HepG2 (cell line): ENCODE measurements around the gene CDC123. TPM values are rescaled to one million over a fixed set of nuclear protein-coding genes. Genes with fewer than 3 reads are reported as not detected.
A peak's percentile ranks its signal among the peaks of the same experiment; 100 is the strongest.

Experiments used
- MAFG ChIP-seq: sonication (generic); formaldehyde crosslinking; IDR thresholded peaks from 2 replicates; pipeline ENCODE4 v1.5.1; 2020; ENCODE audit warnings: mild to moderate bottlenecking, missing genetic modification reagents
- POGZ ChIP-seq: sonication (generic); formaldehyde crosslinking; IDR thresholded peaks from 2 replicates; pipeline ENCODE4 v1.4.0; 2020; ENCODE audit warnings: mild to moderate bottlenecking, missing genetic modification reagents
- PRMT3 ChIP-seq: sonication (generic); formaldehyde crosslinking; IDR thresholded peaks from 2 replicates; pipeline ENCODE4 v1.8.1; 2022; ENCODE audit warnings: low read depth, mild to moderate bottlenecking, moderate library complexity, missing genetic modification reagents, borderline replicate concordance
- SALL1 ChIP-seq: sonication (generic); formaldehyde crosslinking; IDR thresholded peaks from 2 replicates; pipeline ENCODE4 v1.8.0; 2022; ENCODE audit warnings: mild to moderate bottlenecking, missing genetic modification reagents
- TBL1XR1 ChIP-seq: fragments of 150-350 bp; IDR thresholded peaks from 2 replicates; pipeline ENCODE4 v1.6.1; 2014; ENCODE audit warnings: borderline replicate concordance, low read length; ENCODE audit not compliant: partially characterized antibody
- ZNF430 ChIP-seq: sonication (generic); formaldehyde crosslinking; IDR thresholded peaks from 2 replicates; pipeline ENCODE4 v1.9.0; 2021; ENCODE audit warnings: mild to moderate bottlenecking, missing genetic modification reagents
- ZNF496 ChIP-seq: sonication (generic); formaldehyde crosslinking; IDR thresholded peaks from 2 replicates; pipeline ENCODE4 v1.8.1; 2023; ENCODE audit warnings: mild to moderate bottlenecking, moderate library complexity, missing genetic modification reagents; ENCODE audit not compliant: insufficient replicate concordance
- ZNF614 ChIP-seq: IDR thresholded peaks from 2 replicates; pipeline ENCODE4 v1.6.1; 2018; ENCODE audit warnings: missing biosample characterization, missing genetic modification reagents, inconsistent platforms, borderline replicate concordance
- polyA plus RNA-seq, 8 experiments: library from polyadenylated mRNA; depleted of rRNA in 3 of 8; stranded (reverse) in 7 of 8; unstranded in 1 of 8; fragments of >200 nt; fragmentation: Illumina TruSeq in 4 of 8; extraction: Trizol in 4 of 8; gene quantifications; 2 replicates each; pipeline versions ENCODE4 v1.2.1 to v1.2.3, GENCODE V29; 2011 to 2016; ENCODE audit warnings: low read depth in 4 of 8, missing spikeins in 1 of 8, mixed read lengths in 1 of 8; ENCODE audit not compliant: insufficient read depth in 1 of 8
- total RNA-seq, 5 experiments: library from RNA; depleted of rRNA; stranded (reverse); fragments of >200 nt; fragmentation: Illumina TruSeq; extraction: Trizol; gene quantifications; 2 replicates each; pipeline ENCODE4 v1.2.3, GENCODE V29; 2016; ENCODE audit warnings: low read depth in 1 of 5
- TF ChIP-seq, protein P1 (sequence below): sonication (generic); IDR thresholded peaks from 2 replicates; pipeline ENCODE4 v1.6.1; 2016; ENCODE audit warnings: low read depth, borderline replicate concordance
- TF ChIP-seq, protein P2 (sequence below): IDR thresholded peaks from 2 replicates; pipeline ENCODE4 v1.6.1; 2016; ENCODE audit warnings: low read depth, borderline replicate concordance
- TF ChIP-seq, protein P3 (sequence below): IDR thresholded peaks from 2 replicates; pipeline ENCODE4 v1.6.1; 2016; ENCODE audit warnings: mild to moderate bottlenecking, missing biosample characterization, missing genetic modification reagents
- TF ChIP-seq, protein P4 (sequence below): sonication (generic); formaldehyde crosslinking; IDR thresholded peaks from 2 replicates; pipeline ENCODE4 v1.4.0; 2020; ENCODE audit warnings: missing genetic modification reagents
- TF ChIP-seq, protein P5 (sequence below): sonication (generic); formaldehyde crosslinking; IDR thresholded peaks from 2 replicates; pipeline ENCODE4 v1.4.0; 2020; ENCODE audit warnings: missing genetic modification reagents
- TF ChIP-seq, protein P6 (sequence below): sonication (generic); formaldehyde crosslinking; IDR thresholded peaks from 2 replicates; pipeline ENCODE4 v1.5.1; 2020; ENCODE audit warnings: missing genetic modification reagents, mild to moderate bottlenecking, borderline replicate concordance

Gene CDC123
- total and polyA plus RNA-seq, 2 of the 13 experiments (the other 11 are each of a cell fraction or from before 2014, with no cell fraction given) = 63.3 to 153 TPM

DNA sequence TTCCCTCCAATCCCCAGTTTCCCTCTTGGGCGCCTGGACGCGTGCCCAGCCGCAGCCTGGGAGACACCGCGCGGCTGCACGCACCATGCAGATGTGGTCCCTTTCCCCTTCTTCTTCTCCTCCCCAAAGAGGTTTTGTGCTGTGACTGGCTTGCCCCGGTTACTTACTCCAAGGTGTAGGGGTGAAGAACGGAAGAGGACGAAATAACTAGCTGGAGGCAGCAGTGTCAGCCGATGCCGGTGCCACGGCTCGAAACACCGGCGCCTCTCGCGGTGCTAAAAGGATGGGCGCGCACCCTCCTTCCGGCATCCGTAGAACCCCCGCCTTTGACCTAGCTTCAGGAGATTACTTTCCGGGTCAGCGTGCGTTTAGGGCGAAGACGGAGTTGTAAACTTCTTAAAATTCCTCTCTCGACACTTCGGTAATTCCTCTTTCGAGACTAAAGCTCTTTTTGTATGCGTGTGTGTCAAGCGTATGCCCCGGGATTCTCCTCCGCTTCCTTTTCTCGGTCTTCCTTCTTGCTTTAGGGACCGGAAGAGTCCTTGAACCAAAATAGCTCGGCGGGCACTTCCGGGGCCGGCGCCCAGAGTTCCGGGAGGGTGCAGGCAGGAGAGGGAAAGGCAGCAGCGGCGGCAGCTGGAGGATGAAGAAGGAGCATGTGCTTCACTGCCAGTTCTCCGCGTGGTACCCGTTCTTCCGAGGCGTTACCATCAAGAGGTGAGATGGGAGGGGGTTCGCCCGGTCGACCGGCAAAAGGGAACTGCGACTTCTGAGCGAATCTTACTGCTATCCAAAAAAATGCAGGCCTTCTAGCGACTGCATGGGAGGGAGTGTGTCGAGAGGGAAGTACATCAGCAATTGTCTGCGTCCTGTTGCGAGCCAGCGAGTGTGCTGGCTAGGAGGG lies at the start of gene CDC123, which contains the start of gene NUDT5 (continued):
- TF ChIP-seq, protein P1, sequence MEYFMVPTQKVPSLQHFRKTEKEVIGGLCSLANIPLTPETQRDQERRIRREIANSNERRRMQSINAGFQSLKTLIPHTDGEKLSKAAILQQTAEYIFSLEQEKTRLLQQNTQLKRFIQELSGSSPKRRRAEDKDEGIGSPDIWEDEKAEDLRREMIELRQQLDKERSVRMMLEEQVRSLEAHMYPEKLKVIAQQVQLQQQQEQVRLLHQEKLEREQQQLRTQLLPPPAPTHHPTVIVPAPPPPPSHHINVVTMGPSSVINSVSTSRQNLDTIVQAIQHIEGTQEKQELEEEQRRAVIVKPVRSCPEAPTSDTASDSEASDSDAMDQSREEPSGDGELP = peak; percentile 41; the same call in 1 of the 2 replicates
- TF ChIP-seq POGZ (CRISPR knock-in tag) = peak; percentile 81
- peak; percentile 64; the same call in 1 of the 2 replicates for TF ChIP-seq PRMT3 (CRISPR knock-in tag)
- TF ChIP-seq, protein P2, sequence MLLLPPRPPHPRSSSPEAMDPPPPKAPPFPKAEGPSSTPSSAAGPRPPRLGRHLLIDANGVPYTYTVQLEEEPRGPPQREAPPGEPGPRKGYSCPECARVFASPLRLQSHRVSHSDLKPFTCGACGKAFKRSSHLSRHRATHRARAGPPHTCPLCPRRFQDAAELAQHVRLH (CRISPR knock-in tag) = peak; percentile 27; the same call in 1 of the 2 replicates
- TF ChIP-seq SALL1 = peak; percentile 71
- 0 out of 2 replicates have a peak, but pooled peaks have one; percentile 11 for TF ChIP-seq MAFG
- TF ChIP-seq, protein P3, sequence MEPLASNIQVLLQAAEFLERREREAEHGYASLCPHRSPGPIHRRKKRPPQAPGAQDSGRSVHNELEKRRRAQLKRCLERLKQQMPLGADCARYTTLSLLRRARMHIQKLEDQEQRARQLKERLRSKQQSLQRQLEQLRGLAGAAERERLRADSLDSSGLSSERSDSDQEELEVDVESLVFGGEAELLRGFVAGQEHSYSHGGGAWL (CRISPR knock-in tag) = peak; percentile 71; the same call in 1 of the 2 replicates
- TF ChIP-seq, protein P4, sequence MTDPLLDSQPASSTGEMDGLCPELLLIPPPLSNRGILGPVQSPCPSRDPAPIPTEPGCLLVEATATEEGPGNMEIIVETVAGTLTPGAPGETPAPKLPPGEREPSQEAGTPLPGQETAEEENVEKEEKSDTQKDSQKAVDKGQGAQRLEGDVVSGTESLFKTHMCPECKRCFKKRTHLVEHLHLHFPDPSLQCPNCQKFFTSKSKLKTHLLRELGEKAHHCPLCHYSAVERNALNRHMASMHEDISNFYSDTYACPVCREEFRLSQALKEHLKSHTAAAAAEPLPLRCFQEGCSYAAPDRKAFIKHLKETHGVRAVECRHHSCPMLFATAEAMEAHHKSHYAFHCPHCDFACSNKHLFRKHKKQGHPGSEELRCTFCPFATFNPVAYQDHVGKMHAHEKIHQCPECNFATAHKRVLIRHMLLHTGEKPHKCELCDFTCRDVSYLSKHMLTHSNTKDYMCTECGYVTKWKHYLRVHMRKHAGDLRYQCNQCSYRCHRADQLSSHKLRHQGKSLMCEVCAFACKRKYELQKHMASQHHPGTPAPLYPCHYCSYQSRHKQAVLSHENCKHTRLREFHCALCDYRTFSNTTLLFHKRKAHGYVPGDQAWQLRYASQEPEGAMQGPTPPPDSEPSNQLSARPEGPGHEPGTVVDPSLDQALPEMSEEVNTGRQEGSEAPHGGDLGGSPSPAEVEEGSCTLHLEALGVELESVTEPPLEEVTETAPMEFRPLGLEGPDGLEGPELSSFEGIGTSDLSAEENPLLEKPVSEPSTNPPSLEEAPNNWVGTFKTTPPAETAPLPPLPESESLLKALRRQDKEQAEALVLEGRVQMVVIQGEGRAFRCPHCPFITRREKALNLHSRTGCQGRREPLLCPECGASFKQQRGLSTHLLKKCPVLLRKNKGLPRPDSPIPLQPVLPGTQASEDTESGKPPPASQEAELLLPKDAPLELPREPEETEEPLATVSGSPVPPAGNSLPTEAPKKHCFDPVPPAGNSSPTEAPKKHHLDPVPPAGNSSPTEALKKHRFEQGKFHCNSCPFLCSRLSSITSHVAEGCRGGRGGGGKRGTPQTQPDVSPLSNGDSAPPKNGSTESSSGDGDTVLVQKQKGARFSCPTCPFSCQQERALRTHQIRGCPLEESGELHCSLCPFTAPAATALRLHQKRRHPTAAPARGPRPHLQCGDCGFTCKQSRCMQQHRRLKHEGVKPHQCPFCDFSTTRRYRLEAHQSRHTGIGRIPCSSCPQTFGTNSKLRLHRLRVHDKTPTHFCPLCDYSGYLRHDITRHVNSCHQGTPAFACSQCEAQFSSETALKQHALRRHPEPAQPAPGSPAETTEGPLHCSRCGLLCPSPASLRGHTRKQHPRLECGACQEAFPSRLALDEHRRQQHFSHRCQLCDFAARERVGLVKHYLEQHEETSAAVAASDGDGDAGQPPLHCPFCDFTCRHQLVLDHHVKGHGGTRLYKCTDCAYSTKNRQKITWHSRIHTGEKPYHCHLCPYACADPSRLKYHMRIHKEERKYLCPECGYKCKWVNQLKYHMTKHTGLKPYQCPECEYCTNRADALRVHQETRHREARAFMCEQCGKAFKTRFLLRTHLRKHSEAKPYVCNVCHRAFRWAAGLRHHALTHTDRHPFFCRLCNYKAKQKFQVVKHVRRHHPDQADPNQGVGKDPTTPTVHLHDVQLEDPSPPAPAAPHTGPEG (CRISPR knock-in tag) = peak; percentile 6; the same call in 1 of the 2 replicates
- TF ChIP-seq ZNF496 (CRISPR knock-in tag) = no peak
- TF ChIP-seq ZNF614 = peak; percentile 22; the same call in 1 of the 2 replicates
- TF ChIP-seq TBL1XR1 = peak; percentile 75
- TF ChIP-seq, protein P5, sequence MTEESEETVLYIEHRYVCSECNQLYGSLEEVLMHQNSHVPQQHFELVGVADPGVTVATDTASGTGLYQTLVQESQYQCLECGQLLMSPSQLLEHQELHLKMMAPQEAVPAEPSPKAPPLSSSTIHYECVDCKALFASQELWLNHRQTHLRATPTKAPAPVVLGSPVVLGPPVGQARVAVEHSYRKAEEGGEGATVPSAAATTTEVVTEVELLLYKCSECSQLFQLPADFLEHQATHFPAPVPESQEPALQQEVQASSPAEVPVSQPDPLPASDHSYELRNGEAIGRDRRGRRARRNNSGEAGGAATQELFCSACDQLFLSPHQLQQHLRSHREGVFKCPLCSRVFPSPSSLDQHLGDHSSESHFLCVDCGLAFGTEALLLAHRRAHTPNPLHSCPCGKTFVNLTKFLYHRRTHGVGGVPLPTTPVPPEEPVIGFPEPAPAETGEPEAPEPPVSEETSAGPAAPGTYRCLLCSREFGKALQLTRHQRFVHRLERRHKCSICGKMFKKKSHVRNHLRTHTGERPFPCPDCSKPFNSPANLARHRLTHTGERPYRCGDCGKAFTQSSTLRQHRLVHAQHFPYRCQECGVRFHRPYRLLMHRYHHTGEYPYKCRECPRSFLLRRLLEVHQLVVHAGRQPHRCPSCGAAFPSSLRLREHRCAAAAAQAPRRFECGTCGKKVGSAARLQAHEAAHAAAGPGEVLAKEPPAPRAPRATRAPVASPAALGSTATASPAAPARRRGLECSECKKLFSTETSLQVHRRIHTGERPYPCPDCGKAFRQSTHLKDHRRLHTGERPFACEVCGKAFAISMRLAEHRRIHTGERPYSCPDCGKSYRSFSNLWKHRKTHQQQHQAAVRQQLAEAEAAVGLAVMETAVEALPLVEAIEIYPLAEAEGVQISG (CRISPR knock-in tag) = peak; percentile 80; the same call in 1 of the 2 replicates
- TF ChIP-seq, protein P6, sequence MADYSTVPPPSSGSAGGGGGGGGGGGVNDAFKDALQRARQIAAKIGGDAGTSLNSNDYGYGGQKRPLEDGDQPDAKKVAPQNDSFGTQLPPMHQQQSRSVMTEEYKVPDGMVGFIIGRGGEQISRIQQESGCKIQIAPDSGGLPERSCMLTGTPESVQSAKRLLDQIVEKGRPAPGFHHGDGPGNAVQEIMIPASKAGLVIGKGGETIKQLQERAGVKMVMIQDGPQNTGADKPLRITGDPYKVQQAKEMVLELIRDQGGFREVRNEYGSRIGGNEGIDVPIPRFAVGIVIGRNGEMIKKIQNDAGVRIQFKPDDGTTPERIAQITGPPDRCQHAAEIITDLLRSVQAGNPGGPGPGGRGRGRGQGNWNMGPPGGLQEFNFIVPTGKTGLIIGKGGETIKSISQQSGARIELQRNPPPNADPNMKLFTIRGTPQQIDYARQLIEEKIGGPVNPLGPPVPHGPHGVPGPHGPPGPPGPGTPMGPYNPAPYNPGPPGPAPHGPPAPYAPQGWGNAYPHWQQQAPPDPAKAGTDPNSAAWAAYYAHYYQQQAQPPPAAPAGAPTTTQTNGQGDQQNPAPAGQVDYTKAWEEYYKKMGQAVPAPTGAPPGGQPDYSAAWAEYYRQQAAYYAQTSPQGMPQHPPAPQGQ (CRISPR knock-in tag) = no peak
- TF ChIP-seq ZNF430 (CRISPR knock-in tag) = peak; percentile 60; the same call in 1 of the 2 replicates
